Activated effector memory CD4-positive, alpha-beta T cell treated with Interleukin-2 at 50 U/mL for 16 hours (primary cell): ENCODE measurements around the gene ZMIZ1.

Experiments used
- DNase-seq: peaks from one replicate; pipeline ENCODE4 v3.0.0-alpha.2; 2020

Gene ZMIZ1

DNA sequence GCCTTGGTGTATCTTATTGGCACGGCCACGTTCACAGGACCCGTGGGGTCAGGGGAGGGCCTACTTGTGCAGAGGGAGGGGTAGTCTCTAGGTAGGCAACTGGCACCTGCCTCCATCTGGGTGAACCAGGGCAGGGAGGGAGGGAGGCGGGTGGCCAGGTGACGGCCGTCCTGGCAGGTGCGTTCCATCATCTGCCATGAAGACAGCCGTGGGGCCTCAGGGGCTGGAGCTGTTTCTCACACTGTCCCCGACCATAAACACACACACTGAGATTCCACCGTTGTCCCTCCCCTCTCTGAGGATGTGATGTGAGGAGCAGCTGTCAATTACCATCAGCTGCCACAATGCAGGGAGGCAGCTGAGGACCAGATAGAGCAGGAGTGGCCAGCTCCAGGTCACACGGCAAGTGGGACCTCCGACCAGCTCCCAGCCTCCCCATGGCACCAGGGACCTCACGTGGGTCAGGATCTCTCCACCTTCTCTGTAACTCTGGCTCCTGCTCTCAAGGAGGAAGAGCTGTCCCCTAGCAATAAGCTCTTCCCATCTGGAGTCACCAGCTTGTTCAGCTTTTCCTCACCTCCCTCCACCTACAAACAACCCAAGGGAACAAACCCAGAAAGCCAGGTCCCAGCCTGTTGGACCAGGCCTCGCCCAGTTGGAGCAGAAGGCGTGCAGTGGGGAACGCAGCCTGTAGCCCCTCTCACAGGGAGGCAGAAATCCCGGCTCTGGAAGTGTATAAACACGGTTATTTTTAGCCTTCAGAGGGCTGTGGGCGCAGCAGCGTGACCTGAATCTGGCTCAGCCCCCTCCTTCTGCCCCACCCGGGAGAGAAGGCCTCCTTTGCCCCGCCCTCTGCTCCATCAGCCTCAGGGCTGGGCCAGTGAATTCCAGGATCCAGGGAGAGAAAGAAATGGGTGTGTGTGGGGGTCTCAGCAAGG lies 33.1 kb downstream of the ZMIZ1 start:
- DNase-seq = no peak

DNA sequence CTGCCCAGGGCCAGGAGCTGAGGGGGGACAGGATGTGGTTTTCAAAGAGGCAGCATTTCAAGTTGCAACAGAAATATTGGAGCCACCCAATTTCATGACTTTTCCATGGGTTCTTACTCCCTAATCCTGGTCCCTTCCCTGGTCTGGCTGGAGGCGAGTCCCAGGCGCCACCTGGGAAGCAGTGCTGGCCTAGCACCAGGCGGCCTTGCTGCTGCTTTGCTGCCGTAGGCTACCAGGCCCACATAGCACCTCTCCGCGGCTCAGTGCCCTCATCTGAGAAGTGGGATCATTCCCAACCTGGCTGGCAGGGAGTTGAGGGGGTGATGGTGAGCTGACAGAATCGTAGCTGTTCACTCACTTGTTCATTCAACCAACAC lies 33.7 kb downstream of the ZMIZ1 start:
- DNase-seq = no peak

DNA sequence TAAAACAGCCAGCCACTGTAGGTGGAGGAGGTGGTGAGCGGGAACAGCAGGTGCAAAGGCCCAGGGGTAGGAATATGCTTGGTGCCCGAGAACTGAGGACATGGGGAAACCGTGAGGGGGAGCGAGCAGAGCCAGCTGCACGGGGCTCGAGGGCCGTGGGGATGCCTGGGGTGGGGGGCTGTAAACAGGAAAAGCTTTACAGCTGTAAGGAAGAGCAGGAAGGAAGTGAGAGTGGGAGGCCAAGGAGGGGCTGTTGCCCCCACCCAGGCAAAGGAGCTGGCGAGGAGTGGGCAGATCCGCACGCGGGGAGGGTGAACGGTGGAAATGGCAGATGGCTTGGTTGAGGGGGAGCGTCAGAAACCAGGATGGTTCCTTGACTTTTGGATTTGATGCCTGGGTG lies 34.4 kb downstream of the ZMIZ1 start:
- DNase-seq = no peak

DNA sequence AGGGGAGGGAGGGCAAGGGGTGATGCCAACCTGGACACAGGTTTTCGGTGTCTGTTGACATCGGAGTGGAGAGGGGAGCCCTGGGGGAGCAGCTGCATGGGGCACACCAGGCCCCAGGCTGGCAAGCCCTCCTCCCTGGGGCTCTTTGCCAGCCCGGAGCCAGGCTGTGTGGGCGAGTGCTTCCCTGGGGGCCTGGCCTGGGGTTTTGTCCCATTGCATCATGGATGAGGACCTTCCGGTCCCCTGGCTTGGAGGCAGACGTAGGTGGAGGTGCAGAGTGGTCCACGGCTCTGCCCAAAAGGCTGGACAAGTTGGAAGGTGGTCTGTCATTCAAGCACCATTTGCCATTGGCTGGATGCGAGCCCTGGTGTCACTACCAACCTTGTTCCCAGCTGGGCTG lies 34.8 kb downstream of the ZMIZ1 start:
- DNase-seq = no peak

DNA sequence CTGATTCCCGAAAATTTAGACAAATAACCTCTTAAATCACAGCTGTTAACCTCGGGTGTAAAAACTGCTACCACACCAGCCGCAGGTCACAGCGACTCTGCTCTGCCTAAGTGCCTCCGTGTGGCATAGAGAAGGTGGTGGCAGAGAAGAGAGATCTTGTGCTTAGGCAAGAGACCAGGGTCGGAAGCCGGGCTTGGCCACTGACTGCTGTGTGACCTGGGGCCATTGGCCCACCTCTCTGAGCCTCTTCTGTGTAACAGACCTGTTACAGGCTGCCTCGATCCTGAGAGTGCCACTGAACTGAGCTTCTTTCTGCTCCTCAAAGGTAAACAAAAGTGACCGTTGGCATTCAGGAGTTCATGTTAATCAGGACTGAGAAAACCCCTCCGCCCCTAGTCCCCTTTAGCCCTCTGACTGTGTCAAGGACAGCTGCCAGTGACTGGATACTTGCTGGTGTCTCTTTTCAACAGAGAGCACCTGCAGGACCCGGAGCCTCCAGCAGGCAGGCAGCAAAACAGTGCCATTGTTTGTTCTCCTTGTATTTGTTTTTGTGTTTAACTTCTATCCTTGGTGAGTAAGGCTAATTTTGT lies 36.5 kb downstream of the ZMIZ1 start:
- no peak for DNase-seq

DNA sequence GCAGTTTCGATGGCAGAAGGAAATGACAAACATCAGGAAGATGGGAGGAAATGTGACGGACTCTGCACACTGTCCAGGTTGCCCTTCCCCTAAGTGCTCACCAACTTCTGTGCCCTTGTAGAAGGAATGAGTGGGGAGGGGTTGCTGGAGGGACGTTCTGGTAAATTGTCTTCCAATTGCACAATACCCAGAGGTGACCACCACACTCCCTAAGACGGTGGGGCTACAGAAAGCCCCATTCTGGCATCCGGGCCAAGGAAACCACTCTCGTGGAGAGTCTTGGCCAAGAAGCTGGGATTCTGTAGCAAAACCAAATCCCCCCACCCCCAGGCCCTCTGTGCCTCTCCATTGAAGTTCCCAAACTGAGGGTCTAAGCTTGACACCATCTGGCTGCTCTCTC lies 37.1 kb downstream of the ZMIZ1 start:
- no peak for DNase-seq

DNA sequence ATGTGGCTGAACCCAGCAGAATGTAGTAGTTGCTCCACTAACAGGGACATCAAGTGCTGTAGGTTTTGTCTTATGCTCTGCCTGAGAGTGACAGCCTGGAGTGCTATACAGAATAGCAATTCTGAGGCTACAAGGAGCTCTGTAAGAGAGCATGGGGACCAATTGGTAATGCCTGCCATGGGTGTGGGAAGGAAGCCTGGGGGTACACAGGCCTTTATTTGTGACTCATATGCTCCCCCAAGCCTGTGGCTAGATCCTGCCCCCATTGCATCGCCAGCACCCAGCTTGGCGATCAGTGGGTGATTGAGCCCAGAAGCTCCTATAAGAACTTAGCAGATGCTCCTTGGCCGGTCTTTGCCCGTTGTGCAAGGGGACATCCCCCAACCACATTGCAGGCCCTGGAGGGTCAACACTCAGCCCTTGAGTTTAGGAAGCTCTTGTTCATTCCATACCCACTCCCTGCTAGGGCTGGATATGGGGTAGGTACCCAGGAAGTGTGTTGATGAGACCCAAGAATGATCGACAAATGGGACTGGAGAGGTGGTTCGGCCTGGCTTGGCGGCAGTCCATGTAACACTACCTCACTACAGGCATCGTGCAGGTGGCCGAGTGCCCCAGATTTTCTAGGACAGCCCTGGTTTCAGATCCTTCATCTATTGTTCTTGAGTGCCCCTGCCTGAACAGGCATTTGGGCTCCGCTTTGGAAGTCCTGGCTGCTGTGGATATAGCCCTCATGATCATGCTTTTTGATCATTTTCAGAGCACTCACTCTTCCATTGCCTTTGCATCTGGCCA lies 37.7 kb downstream of the ZMIZ1 start:
- no peak for DNase-seq

DNA sequence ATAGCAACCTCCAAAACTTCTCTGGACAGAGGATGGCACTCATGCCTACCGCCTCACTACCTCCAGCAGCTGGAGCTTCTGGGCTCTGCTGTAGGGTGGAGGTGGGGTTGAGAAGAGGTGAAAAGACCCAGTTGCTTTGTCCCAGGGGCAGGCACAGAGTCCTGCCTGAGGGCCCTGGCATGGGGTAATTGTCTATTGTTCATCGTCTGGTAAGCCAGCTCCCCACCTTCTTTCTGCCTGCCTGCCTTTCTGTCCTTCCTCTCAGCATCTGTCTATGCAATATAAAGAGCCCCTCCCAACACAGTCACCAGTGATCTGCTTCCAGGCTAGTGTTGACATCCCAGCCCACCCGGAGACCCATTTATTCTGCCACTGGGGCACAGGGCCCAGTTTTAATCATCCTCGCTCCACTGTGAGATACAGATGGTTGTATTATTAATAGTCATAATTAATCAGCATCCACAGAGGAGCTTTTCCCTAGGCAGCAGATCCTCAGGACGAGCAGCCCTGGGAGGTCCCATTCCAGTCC lies 39.0 kb downstream of the ZMIZ1 start:
- DNase-seq = no peak

DNA sequence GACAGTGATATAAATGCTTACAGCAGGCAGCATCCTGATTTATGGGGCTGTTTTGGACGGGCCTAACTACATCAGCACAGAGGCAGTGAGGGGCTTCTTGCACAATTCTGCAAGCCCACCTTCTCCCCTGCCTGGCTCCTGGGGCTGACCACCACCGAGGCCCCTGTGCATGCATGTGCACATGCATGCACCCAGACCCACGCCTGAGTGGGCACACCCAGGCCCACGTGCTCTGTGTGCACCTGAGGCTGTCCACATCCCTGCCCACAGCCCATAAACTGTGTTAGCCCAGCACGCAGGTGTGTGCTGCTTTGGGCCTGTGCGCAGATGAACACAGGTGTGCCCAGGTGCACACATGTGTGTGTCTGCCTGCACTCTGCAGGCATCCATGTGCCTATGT lies 40.0 kb downstream of the ZMIZ1 start:
- DNase-seq = no peak

DNA sequence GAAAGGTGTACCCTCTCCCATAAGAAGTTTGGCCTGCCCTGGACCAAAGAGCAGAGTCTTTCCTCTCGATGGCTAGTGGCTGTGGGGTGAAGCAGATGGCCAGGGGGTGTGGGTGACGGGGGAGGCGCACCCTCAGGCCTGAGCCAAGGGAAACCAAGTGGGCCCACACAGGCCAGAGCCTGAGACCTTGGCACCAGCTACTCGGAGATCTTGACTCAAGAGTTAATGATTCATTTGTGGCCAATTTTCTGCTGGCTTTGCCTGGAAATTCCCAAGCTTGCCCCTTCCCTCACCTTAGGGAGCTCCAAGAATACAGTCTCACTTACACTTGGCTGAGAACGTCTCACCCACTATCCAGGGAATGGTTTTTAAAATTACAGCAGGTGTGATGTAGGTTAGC lies 42.7 kb downstream of the ZMIZ1 start:
- no peak for DNase-seq

DNA sequence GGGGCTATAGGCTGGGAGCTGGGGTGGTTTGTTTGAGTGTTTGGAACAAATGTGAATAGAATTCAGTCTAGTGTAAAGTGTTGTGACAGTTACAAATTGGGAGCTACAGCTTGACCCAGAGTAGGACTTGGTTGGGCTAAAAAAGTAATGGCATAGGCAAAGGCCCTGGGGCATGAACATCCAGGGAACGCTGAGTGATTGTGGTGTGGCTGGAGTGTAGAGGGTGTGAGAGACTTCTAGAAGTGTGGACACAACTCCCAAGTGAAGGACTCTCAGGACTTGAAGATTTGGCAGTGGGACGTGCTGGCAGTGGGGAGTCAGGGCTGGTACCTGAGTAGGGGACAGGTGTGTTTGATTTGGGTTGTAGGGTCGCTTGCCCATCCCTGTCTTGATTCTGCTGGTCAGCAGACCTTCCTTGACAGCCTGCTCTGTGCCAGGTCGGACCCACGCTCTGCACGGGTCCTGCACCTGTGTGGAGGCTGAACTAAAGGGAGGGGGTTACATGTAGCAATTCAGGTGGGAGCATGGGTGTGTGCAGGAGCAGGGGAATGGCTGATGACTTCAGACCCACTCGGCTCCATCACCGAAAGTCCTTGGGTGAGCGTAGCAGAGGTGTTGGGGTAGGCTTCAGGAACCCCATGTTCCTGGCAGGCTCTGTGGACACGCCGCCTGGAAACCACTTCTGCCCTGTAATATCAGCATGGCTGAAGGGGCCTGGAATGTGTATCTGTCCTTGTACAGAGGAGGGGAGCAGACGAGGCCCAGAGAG lies 43.3 kb downstream of the ZMIZ1 start:
- no peak for DNase-seq

DNA sequence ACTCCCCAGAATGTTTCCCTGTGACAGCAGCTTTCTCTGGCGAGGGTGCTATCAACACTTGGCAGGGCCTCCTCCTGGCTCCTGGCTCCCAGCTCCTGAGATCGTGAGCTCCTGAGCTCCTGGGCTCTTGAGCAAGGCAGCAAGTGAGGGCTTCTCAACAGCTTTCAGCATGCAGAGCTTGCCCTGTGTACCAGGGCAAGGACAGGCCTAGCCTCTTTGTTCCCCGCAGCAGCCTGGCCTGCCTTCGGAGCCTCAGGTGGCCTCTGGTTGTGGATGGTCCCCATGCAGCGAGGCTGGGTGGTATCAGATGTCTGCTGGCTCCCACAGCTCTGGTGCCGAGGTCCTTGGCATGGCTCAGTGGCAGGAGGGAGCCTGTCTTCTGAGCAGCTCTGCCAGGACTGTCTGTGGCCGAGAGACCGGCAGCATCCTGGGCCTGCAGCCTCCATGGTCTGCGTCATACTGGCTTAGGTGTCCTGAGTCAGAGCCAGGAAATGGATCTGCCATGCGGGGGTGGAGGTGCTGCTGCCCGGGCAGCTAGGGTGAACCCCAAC lies 44.2 kb downstream of the ZMIZ1 start:
- DNase-seq = no peak

DNA sequence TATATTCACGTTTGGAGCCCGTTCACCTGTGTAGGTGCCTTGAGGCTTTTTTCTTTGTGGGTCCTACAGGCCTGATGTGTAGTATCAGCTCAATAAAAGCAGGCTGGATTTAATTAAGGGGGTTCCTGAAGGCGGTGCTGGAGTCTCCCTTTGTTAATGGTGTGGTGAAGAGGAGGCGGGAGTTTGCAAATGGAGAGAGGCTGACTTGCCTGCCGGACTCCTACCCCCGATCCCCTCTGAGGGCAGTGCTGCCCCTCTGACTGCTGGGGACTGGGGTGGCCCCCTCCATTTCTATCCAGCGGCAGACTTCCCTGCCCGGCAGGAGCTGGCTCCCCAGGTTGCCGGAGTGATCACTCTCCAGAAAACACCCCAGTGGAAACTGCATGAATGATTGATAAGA lies 45.1 kb downstream of the ZMIZ1 start:
- no peak for DNase-seq

DNA sequence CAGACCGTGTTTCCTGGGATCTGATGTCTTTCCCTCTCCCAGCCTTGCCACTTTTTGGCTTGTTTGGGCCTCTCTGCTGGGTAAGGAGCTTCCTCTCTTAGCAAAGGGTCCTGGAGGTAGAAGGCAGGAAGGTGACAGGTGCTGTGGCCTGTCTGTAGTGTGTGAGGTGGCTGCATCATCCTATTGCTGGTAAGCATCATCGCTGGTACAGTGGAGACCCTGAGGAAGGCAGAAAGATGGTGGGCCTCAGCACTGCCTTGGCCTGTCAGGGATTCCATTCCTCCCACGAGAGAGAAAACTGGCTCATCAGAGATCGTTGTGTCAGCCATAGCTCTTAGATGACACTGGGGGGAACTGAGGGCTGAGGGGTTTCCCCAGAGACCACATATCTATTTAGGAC lies 46.5 kb downstream of the ZMIZ1 start:
- DNase-seq = no peak

DNA sequence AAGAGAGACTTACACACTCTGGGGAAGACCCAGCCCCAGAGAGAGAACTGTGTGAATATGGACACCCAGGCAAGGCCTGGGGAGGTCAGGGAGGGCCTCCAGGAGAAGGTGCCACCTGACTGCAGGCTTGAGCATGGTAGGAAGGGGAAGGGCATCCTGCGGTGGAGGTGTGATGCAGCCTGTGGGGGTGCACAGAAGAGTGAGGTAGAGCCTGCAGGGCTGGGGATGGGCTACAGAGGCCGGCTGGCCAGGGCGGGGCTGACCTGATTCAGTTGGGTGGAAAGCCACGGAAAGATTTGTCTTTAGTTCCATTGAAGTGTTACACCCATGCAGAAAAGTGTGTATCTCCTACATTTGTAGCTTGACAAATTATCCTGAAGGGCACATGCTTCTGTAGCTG lies 47.6 kb downstream of the ZMIZ1 start:
- no peak for DNase-seq

DNA sequence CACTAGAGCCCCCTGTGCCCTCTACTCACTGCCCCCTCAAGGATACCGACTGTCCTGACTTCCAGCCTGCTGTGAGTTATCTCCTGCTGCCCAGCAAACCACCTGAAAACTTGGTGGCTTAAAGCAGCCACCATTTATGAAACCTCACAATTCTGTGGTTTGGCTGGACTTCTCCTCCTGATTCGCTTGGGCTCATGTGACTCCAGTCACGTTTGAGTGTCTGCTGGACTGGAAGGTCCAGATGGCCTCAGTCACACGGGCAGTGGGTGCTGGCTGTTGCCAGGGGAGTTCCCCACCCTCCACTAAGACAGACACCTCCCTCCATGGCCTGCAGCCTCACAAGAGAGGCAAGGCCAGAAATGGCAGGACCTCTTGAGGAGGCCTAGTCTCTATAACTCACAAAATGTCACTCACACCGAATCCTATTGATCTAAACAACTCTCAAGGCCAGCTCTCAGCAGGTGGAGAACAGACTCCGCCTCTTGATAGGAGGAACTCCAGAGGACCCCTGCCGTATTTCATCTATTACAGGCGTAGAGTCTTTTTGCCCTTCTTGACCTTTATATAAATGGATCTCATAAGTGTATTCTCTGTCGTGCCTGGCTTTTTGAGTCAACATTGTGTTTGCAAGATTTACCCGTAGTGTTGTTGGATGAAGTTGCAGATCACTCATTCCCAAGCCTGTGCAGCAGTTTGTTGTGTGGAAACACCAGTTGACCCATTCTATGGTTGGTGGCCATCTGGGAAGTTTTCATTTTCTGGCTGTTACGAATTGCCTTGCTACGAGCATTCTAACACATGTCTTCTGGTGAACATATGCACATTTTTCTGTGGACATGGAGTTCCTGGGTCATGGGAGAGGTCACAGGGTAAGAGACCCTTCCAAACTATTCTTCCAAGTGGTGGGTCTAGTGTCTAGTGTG lies 48.3 kb downstream of the ZMIZ1 start:
- no peak for DNase-seq

DNA sequence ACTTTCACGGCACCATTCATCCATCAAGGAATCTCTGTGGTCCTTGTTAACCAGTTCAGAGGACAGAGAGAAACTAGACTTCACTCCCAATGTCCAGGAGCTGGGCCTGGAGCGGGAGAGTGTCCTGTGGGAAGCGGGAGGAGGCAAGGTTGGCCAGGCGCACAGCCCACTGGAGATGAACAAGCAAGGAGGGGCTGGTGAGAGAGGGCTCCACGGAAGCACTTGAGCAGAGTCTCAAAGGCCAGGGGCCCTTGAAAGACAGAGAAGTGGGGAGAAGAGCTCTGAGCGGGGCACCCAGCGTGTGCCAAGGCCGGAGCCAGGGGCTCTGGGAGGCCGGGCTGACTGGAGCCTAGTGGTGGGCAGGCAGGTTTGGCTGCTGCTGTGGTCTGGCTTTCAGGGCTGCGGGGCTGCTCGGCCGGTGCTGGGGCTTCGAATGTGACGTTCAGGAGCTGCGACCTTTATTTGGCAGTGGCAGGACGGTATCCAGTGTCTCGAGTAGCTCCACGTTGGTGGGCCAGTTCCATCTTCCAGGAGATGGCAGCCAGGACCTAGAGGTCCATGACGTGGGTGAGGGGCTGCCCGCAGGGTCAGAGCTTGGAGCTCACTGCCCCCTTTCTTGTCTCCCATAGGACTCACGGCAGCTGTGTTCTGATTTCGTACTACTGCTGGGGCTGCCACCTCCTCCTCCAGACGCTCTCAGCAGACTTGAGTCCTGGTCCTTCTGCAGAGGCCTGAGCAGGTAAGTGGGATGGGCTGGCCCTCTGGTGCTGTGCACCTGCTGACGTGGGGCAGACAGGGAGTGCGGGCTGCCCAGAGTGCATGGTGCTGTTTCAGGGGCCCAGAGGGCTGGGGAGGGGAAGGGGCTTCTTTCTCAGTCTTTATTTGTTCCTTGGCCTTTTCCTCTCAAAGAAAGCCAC lies 49.8 kb downstream of the ZMIZ1 start:
- DNase-seq = no peak

DNA sequence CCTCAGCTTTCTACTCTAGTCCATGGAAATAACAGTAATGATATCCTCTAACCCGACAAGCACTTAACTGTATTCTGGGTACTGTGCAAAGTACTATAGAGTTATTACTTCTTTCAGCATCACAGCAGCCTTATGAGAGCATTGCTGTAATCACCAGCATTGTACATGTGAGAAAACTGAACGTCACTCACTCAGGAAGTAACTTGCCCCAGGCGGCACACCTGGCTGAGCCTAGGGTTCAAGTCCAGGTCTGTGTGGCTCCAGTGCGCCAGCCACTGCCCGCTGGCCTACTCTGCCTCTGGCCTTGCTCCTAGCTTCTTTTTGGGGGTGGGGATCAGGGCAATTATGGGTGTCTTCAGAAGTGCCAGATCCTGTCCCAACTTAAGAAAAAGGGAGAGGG lies 50.5 kb downstream of the ZMIZ1 start:
- no peak for DNase-seq

DNA sequence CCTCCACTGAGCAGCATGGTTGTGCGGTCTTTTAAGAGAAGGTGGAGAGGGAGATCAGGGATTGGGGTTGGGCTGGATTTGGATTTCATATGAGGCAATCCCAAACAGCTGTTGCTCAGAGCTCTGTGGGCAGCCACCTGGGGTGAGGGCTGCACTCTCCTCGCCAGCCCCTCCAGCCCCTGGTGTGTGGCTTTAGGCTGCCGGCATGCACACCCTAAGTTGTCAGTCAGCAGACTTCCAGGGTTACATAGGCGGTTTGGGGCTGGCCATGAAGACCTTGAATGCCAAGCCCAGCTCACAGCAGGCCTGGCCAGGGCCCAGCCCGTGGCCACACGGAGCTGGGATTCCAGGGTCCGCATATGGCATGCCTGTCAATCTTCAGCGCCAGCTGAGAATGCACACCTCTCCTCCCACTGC lies 54.8 kb downstream of the ZMIZ1 start:
- DNase-seq = no peak

DNA sequence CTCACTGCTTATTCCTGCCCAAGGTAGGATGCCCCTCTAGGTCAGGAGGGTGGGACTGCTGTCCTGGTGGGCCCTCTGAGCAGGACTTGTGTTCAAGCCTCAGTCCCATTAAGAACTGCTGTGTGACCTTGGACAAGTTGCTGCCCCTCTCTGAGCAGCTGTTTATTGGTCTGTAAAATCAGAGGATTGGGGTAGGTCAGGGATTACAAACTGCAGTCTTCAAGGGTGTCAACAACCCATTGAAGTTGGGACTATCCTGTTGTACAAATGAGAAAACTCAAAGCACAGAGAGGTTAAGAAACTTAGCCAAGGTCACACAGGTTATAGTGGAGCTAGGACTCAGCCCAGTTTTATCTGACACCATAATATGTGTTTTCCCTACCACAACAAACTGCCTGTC lies 55.3 kb downstream of the ZMIZ1 start:
- DNase-seq = no peak
